ENCODE data around the gene NAV1.

Gene NAV1

DNA sequence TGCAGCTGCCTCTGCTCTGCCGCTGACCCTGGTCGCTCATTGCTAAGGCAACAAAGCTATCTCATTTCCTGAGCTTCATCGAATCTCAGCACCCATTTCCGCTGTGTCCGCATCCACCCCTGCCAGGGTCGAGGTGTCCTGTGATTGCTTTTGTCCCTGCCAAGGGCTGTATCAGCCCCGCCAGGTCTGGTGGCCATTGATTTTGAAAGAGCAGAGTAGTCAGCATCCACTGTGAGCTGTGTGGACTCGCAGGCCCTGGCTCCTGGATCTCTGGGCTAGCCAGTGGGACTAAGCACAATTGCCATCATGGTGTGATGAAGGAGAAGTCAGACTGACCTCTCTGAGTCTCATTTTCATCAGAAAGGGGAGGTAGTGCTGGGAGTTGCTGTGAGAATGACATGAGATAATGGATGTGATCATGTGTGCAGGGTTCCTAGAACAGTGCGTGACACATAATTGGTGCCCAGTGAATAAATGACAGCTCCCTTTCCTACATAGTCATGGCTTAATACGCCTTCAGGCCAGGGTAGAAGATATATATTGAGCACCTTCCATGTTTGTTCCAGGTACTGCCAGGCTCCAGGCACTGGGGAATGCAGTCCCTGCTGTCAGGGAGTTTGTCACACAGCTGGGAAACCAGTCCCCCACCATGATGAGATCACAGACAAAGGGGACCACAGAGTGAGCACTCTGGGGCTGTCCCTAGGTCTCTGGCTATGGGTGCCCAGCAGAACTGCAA, 32.1 kb downstream of the NAV1 start:
- H3K4me3 ChIP-seq (ENCODE audit: severe bottlenecking), result no peak overlapping the region
- no peak for ATAC-seq (ENCODE audit: low read depth)
- H3K4me1 ChIP-seq (ENCODE audit: insufficient read depth, poor library complexity, severe bottlenecking), result no peaks in the 10 kb centered on the region
- no peaks in the 10 kb centered on the region for H3K36me3 ChIP-seq (ENCODE audit: low read depth)
- H3K9me3 ChIP-seq (ENCODE audit: severe bottlenecking), result no peaks in the 10 kb centered on the region
- TF ChIP-seq, protein P1, sequence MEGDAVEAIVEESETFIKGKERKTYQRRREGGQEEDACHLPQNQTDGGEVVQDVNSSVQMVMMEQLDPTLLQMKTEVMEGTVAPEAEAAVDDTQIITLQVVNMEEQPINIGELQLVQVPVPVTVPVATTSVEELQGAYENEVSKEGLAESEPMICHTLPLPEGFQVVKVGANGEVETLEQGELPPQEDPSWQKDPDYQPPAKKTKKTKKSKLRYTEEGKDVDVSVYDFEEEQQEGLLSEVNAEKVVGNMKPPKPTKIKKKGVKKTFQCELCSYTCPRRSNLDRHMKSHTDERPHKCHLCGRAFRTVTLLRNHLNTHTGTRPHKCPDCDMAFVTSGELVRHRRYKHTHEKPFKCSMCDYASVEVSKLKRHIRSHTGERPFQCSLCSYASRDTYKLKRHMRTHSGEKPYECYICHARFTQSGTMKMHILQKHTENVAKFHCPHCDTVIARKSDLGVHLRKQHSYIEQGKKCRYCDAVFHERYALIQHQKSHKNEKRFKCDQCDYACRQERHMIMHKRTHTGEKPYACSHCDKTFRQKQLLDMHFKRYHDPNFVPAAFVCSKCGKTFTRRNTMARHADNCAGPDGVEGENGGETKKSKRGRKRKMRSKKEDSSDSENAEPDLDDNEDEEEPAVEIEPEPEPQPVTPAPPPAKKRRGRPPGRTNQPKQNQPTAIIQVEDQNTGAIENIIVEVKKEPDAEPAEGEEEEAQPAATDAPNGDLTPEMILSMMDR (IDR thresholded peaks at IDR 0.05; ENCODE audit: poor library complexity, severe bottlenecking), result no peak
- H3K27ac ChIP-seq (ENCODE audit: poor library complexity, severe bottlenecking), result no peak overlapping the region
- DNase-seq (ENCODE audit: low spot score), result no peak
- no peaks in the 10 kb centered on the region for H3K27me3 ChIP-seq (ENCODE audit: insufficient read depth, poor library complexity, severe bottlenecking)

DNA sequence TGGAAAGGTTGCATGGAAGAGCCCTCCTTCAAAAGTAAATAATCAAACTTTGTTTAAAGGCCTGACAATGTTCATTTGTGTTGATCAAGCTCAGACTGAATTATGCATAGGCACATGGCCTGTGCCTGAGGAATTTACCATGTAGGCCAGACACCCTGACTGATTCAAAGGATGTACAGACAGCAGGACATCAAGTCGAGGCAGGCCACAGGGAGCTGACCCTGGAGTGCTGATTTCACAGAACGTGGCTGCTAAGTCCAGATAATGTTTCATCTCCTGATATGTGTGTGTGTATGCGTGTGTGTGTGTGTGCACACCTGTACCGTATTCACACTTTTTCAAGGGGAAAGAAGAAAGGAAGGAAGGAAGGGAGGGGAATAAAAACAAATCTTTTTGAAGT, 34.1 kb downstream of the NAV1 start:
- Histone ChIP-seq H3K4me1 (ENCODE audit: insufficient read depth, poor library complexity, severe bottlenecking) (no peaks in the 10 kb centered on the region), H3K27me3 (ENCODE audit: insufficient read depth, poor library complexity, severe bottlenecking) (no peaks in the 10 kb centered on the region), H3K27ac (ENCODE audit: poor library complexity, severe bottlenecking) (no peak overlapping the region), H3K36me3 (ENCODE audit: low read depth) (no peaks in the 10 kb centered on the region), H3K9me3 (ENCODE audit: severe bottlenecking) (peaks cover 5% of the 10 kb centered on the region), H3K4me3 (ENCODE audit: severe bottlenecking) (no peak overlapping the region)
- TF ChIP-seq, protein P1 (IDR thresholded peaks at IDR 0.05; ENCODE audit: poor library complexity, severe bottlenecking), result no peak
- no peak for ATAC-seq (ENCODE audit: low read depth)
- no peak for DNase-seq (ENCODE audit: low spot score)

DNA sequence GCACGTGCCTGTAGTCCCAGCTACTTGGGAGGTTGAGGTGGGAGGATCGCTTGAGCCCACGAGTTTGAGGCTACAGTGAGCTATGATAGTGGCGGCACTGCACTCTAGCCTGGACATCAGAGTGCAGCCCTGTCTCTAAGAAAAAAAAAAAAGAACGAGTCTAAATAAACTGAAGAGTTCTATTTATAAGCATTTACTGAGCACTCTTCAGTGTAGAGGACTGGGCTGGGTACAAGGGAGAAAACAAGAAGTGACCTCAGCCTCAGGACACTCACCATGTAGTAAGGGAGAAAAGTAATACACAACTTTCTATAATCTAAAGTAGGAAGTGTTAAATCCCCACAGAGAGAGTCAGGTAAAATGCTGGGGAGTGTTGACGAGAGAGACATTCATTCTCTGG, 35.0 kb downstream of the NAV1 start:
- TF ChIP-seq, protein P1 (IDR thresholded peaks at IDR 0.05; ENCODE audit: poor library complexity, severe bottlenecking), result no peak
- Histone ChIP-seq H3K9me3 (ENCODE audit: severe bottlenecking) (peaks cover 5% of the 10 kb centered on the region), H3K27ac (ENCODE audit: poor library complexity, severe bottlenecking) (no peak overlapping the region), H3K27me3 (ENCODE audit: insufficient read depth, poor library complexity, severe bottlenecking) (no peaks in the 10 kb centered on the region), H3K4me1 (ENCODE audit: insufficient read depth, poor library complexity, severe bottlenecking) (no peaks in the 10 kb centered on the region), H3K4me3 (ENCODE audit: severe bottlenecking) (no peak overlapping the region), H3K36me3 (ENCODE audit: low read depth) (no peaks in the 10 kb centered on the region)
- ATAC-seq (ENCODE audit: low read depth) (no peak), DNase-seq (ENCODE audit: low spot score) (no peak)

GRCh38 chr1:201575912-201576311, 37.0 kb downstream of the NAV1 start:
- peaks cover 5% of the 10 kb centered on the region for H3K9me3 ChIP-seq (ENCODE audit: severe bottlenecking)
- no peaks in the 10 kb centered on the region for H3K27me3 ChIP-seq (ENCODE audit: insufficient read depth, poor library complexity, severe bottlenecking)
- H3K27ac ChIP-seq (ENCODE audit: poor library complexity, severe bottlenecking), result no peak overlapping the region
- DNase-seq (ENCODE audit: low spot score) (no peak), ATAC-seq (ENCODE audit: low read depth) (no peak)
- H3K36me3 ChIP-seq (ENCODE audit: low read depth), result no peaks in the 10 kb centered on the region
- TF ChIP-seq, protein P1 (IDR thresholded peaks at IDR 0.05; ENCODE audit: poor library complexity, severe bottlenecking), result no peak
- H3K4me3 ChIP-seq (ENCODE audit: severe bottlenecking), result no peak overlapping the region
- H3K4me1 ChIP-seq (ENCODE audit: insufficient read depth, poor library complexity, severe bottlenecking), result no peaks in the 10 kb centered on the region

DNA sequence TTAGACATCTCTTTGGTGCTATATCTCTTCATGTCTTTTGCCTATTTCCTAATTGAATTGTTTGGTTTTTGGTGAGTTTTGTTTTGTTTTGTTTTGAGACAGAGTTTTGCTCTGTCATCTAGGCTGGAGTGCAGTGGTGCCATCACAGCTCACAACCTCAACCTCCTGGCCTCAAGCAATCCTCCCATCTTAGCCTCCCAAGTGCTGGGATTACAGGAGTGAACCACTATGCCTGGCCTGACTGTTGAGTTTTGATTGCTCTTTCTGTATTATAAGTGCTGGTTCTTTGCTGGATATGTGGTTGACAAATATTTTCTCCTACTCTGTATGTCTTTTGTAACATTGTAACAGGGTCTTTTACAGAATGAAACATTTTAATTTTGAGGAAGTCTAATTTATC, 38.0 kb downstream of the NAV1 start:
- ATAC-seq (ENCODE audit: low read depth) (no peak), DNase-seq (ENCODE audit: low spot score) (no peak)
- H3K9me3 ChIP-seq (ENCODE audit: severe bottlenecking), result peaks cover 5% of the 10 kb centered on the region
- TF ChIP-seq, protein P1 (IDR thresholded peaks at IDR 0.05; ENCODE audit: poor library complexity, severe bottlenecking), result no peak
- H3K4me1 ChIP-seq (ENCODE audit: insufficient read depth, poor library complexity, severe bottlenecking), result no peaks in the 10 kb centered on the region
- no peak overlapping the region for H3K4me3 ChIP-seq (ENCODE audit: severe bottlenecking)
- no peaks in the 10 kb centered on the region for H3K27me3 ChIP-seq (ENCODE audit: insufficient read depth, poor library complexity, severe bottlenecking)
- H3K27ac ChIP-seq (ENCODE audit: poor library complexity, severe bottlenecking), result no peak overlapping the region
- H3K36me3 ChIP-seq (ENCODE audit: low read depth), result no peaks in the 10 kb centered on the region
